Mesendoderm (in vitro differentiated cells): Measurements from ENCODE around the gene ALPK1.

Experiments
- DNase-seq: peaks from one replicate; pipeline ENCODE4 v3.0.0; 2013
- H2AK5ac ChIP-seq: 2 replicates; pipeline ENCODE4 v1.6.1; 2013; ENCODE audit warnings: low read length, inconsistent platforms
- H2BK120ac ChIP-seq: 2 replicates; pipeline ENCODE4 v1.6.1; 2013; ENCODE audit warnings: low read depth, mild to moderate bottlenecking, low read length, moderate library complexity, mixed read lengths
- H2BK15ac ChIP-seq: replicated peaks from 2 replicates; pipeline ENCODE4 v1.6.1; 2013; ENCODE audit warnings: low read depth, mild to moderate bottlenecking, moderate library complexity
- H2BK5ac ChIP-seq: 2 replicates; pipeline ENCODE4 v1.6.1; 2013; ENCODE audit warnings: low read length, inconsistent platforms
- H3K18ac ChIP-seq: 2 replicates; pipeline ENCODE4 v1.6.1; 2013; ENCODE audit warnings: mild to moderate bottlenecking, low read length, mixed read lengths
- H3K23ac ChIP-seq: one replicate; pipeline ENCODE4 v1.6.1; 2013; ENCODE audit warnings: low read length
- H3K27ac ChIP-seq: 2 replicates; pipeline ENCODE4 v1.5.1; 2013; ENCODE audit warnings: low read depth, mild to moderate bottlenecking, inconsistent platforms, low read length, moderate library complexity
- H3K27me3 ChIP-seq: 2 replicates; pipeline ENCODE4 v1.6.1; 2013; ENCODE audit warnings: low read length, control low read depth, mild to moderate bottlenecking, inconsistent platforms; ENCODE audit not compliant: insufficient read depth, poor library complexity
- H3K36me3 ChIP-seq: 2 replicates; pipeline ENCODE4 v1.6.1; 2013; ENCODE audit warnings: low read length, inconsistent platforms; ENCODE audit not compliant: control insufficient read depth, insufficient read depth
- H3K4ac ChIP-seq: one replicate; pipeline ENCODE4 v1.6.1; 2013; ENCODE audit warnings: low read depth, mild to moderate bottlenecking, low read length, moderate library complexity
- H3K4me1 ChIP-seq: 2 replicates; pipeline ENCODE4 v1.6.1; 2013; ENCODE audit warnings: low read depth, low read length, inconsistent platforms; ENCODE audit not compliant: control insufficient read depth
- H3K4me2 ChIP-seq: 2 replicates; pipeline ENCODE4 v1.6.1; 2013; ENCODE audit warnings: low read length
- H3K4me3 ChIP-seq: 2 replicates; pipeline ENCODE4 v1.5.1; 2013; ENCODE audit warnings: mild to moderate bottlenecking, low read length
- H3K56ac ChIP-seq: one replicate; pipeline ENCODE4 v1.6.1; 2013; ENCODE audit warnings: low read length
- H3K79me1 ChIP-seq: 2 replicates; pipeline ENCODE4 v1.6.1; 2013; ENCODE audit warnings: low read length, inconsistent platforms
- H3K79me2 ChIP-seq: 2 replicates; pipeline ENCODE4 v1.6.1; 2013; ENCODE audit warnings: mild to moderate bottlenecking, low read length; ENCODE audit not compliant: control insufficient read depth, insufficient read depth
- H3K9ac ChIP-seq: 2 replicates; pipeline ENCODE4 v1.6.1; 2013; ENCODE audit warnings: low read length, inconsistent platforms
- H4K5ac ChIP-seq: one replicate; pipeline ENCODE4 v1.6.1; 2013; ENCODE audit warnings: low read length
- H4K8ac ChIP-seq: one replicate; pipeline ENCODE4 v1.6.1; 2013; ENCODE audit warnings: low read depth, mild to moderate bottlenecking, control low read depth, low read length, moderate library complexity
- WGBS: extraction: QIAGEN DNeasy Blood & Tissue Kit; methylation state at CpG from one replicate; pipeline ENCODE4 v1.1.7; 2013; ENCODE audit warnings: low lambda C conversion rate, missing lambda C conversion rate; ENCODE audit not compliant: insufficient coverage; ENCODE audit errors: extremely low coverage; 5-methylcytosine and 5-hydroxymethylcytosine counted together

Gene ALPK1

GRCh38 chr4:112277220-112277619, 19.9 kb upstream of the ALPK1 start:
- Histone ChIP-seq H3K4me1 (no peaks in the 10 kb centered on the region), H3K23ac (no peak overlapping the region), H3K27me3 (no peaks in the 10 kb centered on the region), H3K9ac (no peak overlapping the region), H4K5ac (no peak overlapping the region), H3K79me2 (no peaks in the 10 kb centered on the region), H2BK120ac (no peak overlapping the region), H3K27ac (no peak overlapping the region), H3K79me1 (no peaks in the 10 kb centered on the region), H3K36me3 (no peaks in the 10 kb centered on the region), H3K56ac (no peak overlapping the region), H4K8ac (no peak overlapping the region), H3K4me3 (no peak overlapping the region), H2AK5ac (no peak overlapping the region), H3K18ac (no peak overlapping the region), H2BK15ac (no peak overlapping the region), H3K4ac (no peak overlapping the region), H2BK5ac (no peak overlapping the region), H3K4me2 (no peak overlapping the region)
- no CpG with 5 or more reads among the region's 3 CpGs for WGBS
- DNase-seq, result no peak

- Histone ChIP-seq H3K4ac (no peak overlapping the region), H3K18ac (no peak overlapping the region), H3K79me2 (no peaks in the 10 kb centered on the region), H3K27ac (no peak overlapping the region), H3K56ac (no peak overlapping the region), H3K4me3 (no peak overlapping the region), H3K23ac (no peak overlapping the region), H4K8ac (no peak overlapping the region), H2AK5ac (no peak overlapping the region), H3K4me2 (no peak overlapping the region), H3K27me3 (no peaks in the 10 kb centered on the region), H3K36me3 (no peaks in the 10 kb centered on the region), H4K5ac (no peak overlapping the region), H3K9ac (no peak overlapping the region), H2BK5ac (no peak overlapping the region), H2BK120ac (no peak overlapping the region), H2BK15ac (no peak overlapping the region), H3K79me1 (no peaks in the 10 kb centered on the region), H3K4me1 (no peaks in the 10 kb centered on the region)
- WGBS, result no CpG with 5 or more reads among the region's 10 CpGs
- no peak for DNase-seq
Observed at GRCh38 chr4:112277705-112278448, 19.3 kb upstream of the ALPK1 start.

GRCh38 chr4:112279025-112279881, 17.9 kb upstream of the ALPK1 start:
- no peak overlapping the region for H2AK5ac ChIP-seq
- no peak overlapping the region for H2BK120ac ChIP-seq
- H3K4me1 ChIP-seq, result no peaks in the 10 kb centered on the region
- H3K79me2 ChIP-seq, result no peaks in the 10 kb centered on the region
- H3K9ac ChIP-seq, result no peak overlapping the region
- H2BK5ac ChIP-seq, result no peak overlapping the region
- no peak overlapping the region for H3K4ac ChIP-seq
- no peaks in the 10 kb centered on the region for H3K36me3 ChIP-seq
- H3K23ac ChIP-seq, result no peak overlapping the region
- no peak overlapping the region for H3K4me2 ChIP-seq
- WGBS, result no CpG with 5 or more reads among the region's 10 CpGs
- H3K18ac ChIP-seq, result no peak overlapping the region
- no peaks in the 10 kb centered on the region for H3K79me1 ChIP-seq
- H2BK15ac ChIP-seq, result no peak overlapping the region
- no peaks in the 10 kb centered on the region for H3K27me3 ChIP-seq
- no peak overlapping the region for H3K27ac ChIP-seq
- H3K56ac ChIP-seq, result no peak overlapping the region
- no peak for DNase-seq
- H3K4me3 ChIP-seq, result no peak overlapping the region
- no peak overlapping the region for H4K8ac ChIP-seq
- H4K5ac ChIP-seq, result no peak overlapping the region

- H3K18ac ChIP-seq, result no peak overlapping the region
- H2BK5ac ChIP-seq, result no peak overlapping the region
- H3K4ac ChIP-seq, result no peak overlapping the region
- no peak for DNase-seq
- H4K8ac ChIP-seq, result no peak overlapping the region
- no peak overlapping the region for H3K9ac ChIP-seq
- no peaks in the 10 kb centered on the region for H3K27me3 ChIP-seq
- no peak overlapping the region for H3K23ac ChIP-seq
- H2BK15ac ChIP-seq, result no peak overlapping the region
- H3K4me1 ChIP-seq, result no peaks in the 10 kb centered on the region
- H3K4me3 ChIP-seq, result no peak overlapping the region
- H2BK120ac ChIP-seq, result no peak overlapping the region
- no CpG with 5 or more reads among the region's 7 CpGs for WGBS
- no peaks in the 10 kb centered on the region for H3K36me3 ChIP-seq
- H2AK5ac ChIP-seq, result no peak overlapping the region
- H3K79me2 ChIP-seq, result no peaks in the 10 kb centered on the region
- no peaks in the 10 kb centered on the region for H3K79me1 ChIP-seq
- H4K5ac ChIP-seq, result no peak overlapping the region
- H3K4me2 ChIP-seq, result no peak overlapping the region
- H3K56ac ChIP-seq, result no peak overlapping the region
- H3K27ac ChIP-seq, result no peak overlapping the region
Observed at GRCh38 chr4:112279882-112280315, 17.3 kb upstream of the ALPK1 start.

- no peaks in the 10 kb centered on the region for H3K79me1 ChIP-seq
- H3K56ac ChIP-seq, result no peak overlapping the region
- H3K9ac ChIP-seq, result no peak overlapping the region
- H2AK5ac ChIP-seq, result no peak overlapping the region
- H3K4me1 ChIP-seq, result no peaks in the 10 kb centered on the region
- H3K4me2 ChIP-seq, result no peak overlapping the region
- H3K23ac ChIP-seq, result no peak overlapping the region
- no peak overlapping the region for H3K4me3 ChIP-seq
- no peaks in the 10 kb centered on the region for H3K79me2 ChIP-seq
- H3K36me3 ChIP-seq, result no peaks in the 10 kb centered on the region
- no peak for DNase-seq
- H3K18ac ChIP-seq, result no peak overlapping the region
- H3K4ac ChIP-seq, result no peak overlapping the region
- H3K27ac ChIP-seq, result no peak overlapping the region
- no peak overlapping the region for H2BK15ac ChIP-seq
- no peaks in the 10 kb centered on the region for H3K27me3 ChIP-seq
- no peak overlapping the region for H2BK120ac ChIP-seq
- no peak overlapping the region for H2BK5ac ChIP-seq
- no peak overlapping the region for H4K8ac ChIP-seq
- no CpG with 5 or more reads among the region's 5 CpGs for WGBS
- no peak overlapping the region for H4K5ac ChIP-seq
Observed at GRCh38 chr4:112280386-112281056, 16.6 kb upstream of the ALPK1 start.
